Psoas muscle (tissue), 8 donors: Measurements from ENCODE around the gene COL4A6. TPM values are rescaled to one million over a fixed set of nuclear protein-coding genes. Genes with fewer than 3 reads are reported as not detected.

Experiments used
- ATAC-seq, 4 donors: fragments of 200-7000 bp; cut with Tn5 transposase; one replicate each; pipeline ENCODE4 v1.9.1; 2020; ENCODE audit warnings: moderate library complexity in 3 of 4, mild to moderate bottlenecking in 2 of 4
- DNase-seq, 2 donors: peaks; one replicate each; pipeline ENCODE4 v3.0.0-alpha.2; 2020
- H3K27ac ChIP-seq: fragments of 200-600 bp; one replicate; pipeline ENCODE4 v1.8.0; 2022
- H3K27me3 ChIP-seq, 3 donors: fragments of 200-600 bp in 1 of 3; one replicate each; pipeline versions ENCODE4 v1.6.1 to v1.8.0; 2013 to 2022; ENCODE audit warnings: low read length in 2 of 3, mild to moderate bottlenecking in 2 of 3, moderate library complexity in 1 of 3; ENCODE audit not compliant: insufficient read depth in 3 of 3
- H3K36me3 ChIP-seq, 2 donors: fragments of 200-600 bp in 1 of 2; one replicate each; pipeline versions ENCODE4 v1.6.1 to v1.8.0; 2013 to 2022; ENCODE audit warnings: low read depth in 1 of 2, mild to moderate bottlenecking in 1 of 2, moderate library complexity in 1 of 2; ENCODE audit not compliant: insufficient read depth in 1 of 2
- H3K4me1 ChIP-seq: fragments of 200-600 bp; one replicate; pipeline ENCODE4 v1.8.0; 2022
- H3K4me3 ChIP-seq: fragments of 200-600 bp; one replicate; pipeline ENCODE4 v1.8.0; 2022; ENCODE audit warnings: mild to moderate bottlenecking
- H3K9me3 ChIP-seq: fragments of 200-600 bp; one replicate; pipeline ENCODE4 v1.8.0; 2022
- WGBS, 3 donors: extraction: QIAGEN DNeasy Blood & Tissue Kit; methylation state at CpG; one replicate each; pipeline versions ENCODE4 v1.1.6 to v1.1.7; 2013; 5-methylcytosine and 5-hydroxymethylcytosine counted together
- intact Hi-C, 2 donors: fragments of 100-400 bp; cut with DNase I; formaldehyde crosslinking; loops; one replicate each; pipeline versions ENCODE4 v1.11.0 to v1.14.2; 2022
- polyA plus RNA-seq, 3 donors: library from polyadenylated mRNA; stranded (reverse); fragments of 200-250 nt; gene quantifications; one replicate each; pipeline ENCODE4 v1.2.3, GENCODE V29; 2013
- total RNA-seq, 4 donors: library from RNA; stranded (reverse); fragmentation: NEBNext Ultra II Directional in 2 of 4; extraction: Animal tissue kit (Norgen Biotek cat#: 25700) in 2 of 4; gene quantifications; one replicate each; pipeline versions ENCODE4 v1.2.1 to v1.2.4, GENCODE V29; 2021 to 2023
- TF ChIP-seq, protein P1 (sequence below): fragments of 200-600 bp; IDR thresholded peaks from one replicate; pipeline ENCODE4 v1.8.0; 2022; ENCODE audit warnings: antibody characterized with exemption
- donor health status: healthy with polysubstance abuse.
- donor health status: DM: no; HTN: no; CAD: no; lungs with moderate emphysema.
- donor health status: Bipolar disorder and iron deficiency.
- donor health status: healthy.
- donor health status: DM: yes; HTN: yes; CAD: no.
- donor health status: DM: no; HTN: no; CAD: no.
- donor health status: DM: no; HTN: no; CAD: no.
- donor health status: DM: yes; HTN: yes; CAD: no.

COL4A6 gene
- total and polyA plus RNA-seq, 7 donors = 0.17 to 3.6 (median 0.68) TPM

DNA sequence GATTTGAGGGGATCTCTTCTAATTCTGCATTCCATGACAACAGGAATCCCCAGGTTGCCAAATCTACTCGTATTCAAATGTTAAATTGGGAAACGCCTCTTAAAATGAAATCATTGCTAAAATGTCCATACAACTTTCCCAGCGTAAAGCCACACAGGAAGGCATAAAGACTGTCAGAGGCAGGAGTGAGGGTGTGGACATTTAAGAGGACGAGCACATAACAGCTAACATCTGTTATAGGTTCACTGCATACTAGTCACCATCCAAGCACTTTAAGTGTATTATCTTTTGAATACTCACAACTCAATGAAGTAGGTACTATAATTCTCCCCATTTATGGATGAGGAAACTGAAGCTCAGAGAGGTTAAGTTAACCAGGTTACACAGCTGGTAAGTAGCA lies 311.1 kb downstream of the COL4A6 start:
- intact Hi-C loops = no loop called here
- TF ChIP-seq, protein P1, sequence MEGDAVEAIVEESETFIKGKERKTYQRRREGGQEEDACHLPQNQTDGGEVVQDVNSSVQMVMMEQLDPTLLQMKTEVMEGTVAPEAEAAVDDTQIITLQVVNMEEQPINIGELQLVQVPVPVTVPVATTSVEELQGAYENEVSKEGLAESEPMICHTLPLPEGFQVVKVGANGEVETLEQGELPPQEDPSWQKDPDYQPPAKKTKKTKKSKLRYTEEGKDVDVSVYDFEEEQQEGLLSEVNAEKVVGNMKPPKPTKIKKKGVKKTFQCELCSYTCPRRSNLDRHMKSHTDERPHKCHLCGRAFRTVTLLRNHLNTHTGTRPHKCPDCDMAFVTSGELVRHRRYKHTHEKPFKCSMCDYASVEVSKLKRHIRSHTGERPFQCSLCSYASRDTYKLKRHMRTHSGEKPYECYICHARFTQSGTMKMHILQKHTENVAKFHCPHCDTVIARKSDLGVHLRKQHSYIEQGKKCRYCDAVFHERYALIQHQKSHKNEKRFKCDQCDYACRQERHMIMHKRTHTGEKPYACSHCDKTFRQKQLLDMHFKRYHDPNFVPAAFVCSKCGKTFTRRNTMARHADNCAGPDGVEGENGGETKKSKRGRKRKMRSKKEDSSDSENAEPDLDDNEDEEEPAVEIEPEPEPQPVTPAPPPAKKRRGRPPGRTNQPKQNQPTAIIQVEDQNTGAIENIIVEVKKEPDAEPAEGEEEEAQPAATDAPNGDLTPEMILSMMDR = no peak
- Histone ChIP-seq H3K4me1 (peaks cover 7% of the 10 kb centered on the region), H3K27ac (no peak overlapping the region), H3K36me3 (peaks cover 0 to 12% of the 10 kb centered on the region in 2 donors), H3K4me3 (no peak overlapping the region), H3K9me3 (no peaks in the 10 kb centered on the region), H3K27me3 (no peaks in the 10 kb centered on the region)
- WGBS, 3 donors = 63 to 88% (median 84%) methylated on average over 4 of the region's 4 CpGs
- ATAC-seq (no peak), DNase-seq (no peak)

DNA sequence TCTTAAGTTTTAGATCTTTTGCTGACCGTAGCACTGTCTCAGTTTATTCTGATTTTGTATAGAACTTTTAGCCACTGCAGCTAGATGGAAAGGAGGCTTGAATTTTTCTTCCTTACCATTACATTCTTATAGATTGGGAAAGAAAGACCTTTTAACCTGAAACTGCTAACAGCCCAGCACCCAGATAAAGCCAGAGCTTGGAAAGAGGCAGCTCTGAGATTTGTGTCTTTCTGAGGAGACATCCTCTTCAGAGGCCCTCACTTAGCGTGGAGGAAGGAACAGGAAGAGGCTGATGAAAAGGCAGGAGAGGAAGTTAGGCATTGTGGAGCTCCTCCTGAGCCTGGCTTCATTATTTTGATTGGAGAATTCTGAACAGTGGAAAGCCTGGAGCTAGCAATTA lies 311.6 kb downstream of the COL4A6 start:
- TF ChIP-seq, protein P1 = no peak
- intact Hi-C loops = no loop called here
- Histone ChIP-seq H3K27ac (no peak overlapping the region), H3K4me3 (no peak overlapping the region), H3K9me3 (no peaks in the 10 kb centered on the region), H3K27me3 (no peaks in the 10 kb centered on the region), H3K36me3 (peaks cover 0 to 12% of the 10 kb centered on the region in 2 donors), H3K4me1 (peaks cover 7% of the 10 kb centered on the region)
- DNase-seq = no peak
- ATAC-seq = no peak
- WGBS, 3 donors = 70 to 89% (median 85%) methylated on average over 2 of the region's 2 CpGs

DNA sequence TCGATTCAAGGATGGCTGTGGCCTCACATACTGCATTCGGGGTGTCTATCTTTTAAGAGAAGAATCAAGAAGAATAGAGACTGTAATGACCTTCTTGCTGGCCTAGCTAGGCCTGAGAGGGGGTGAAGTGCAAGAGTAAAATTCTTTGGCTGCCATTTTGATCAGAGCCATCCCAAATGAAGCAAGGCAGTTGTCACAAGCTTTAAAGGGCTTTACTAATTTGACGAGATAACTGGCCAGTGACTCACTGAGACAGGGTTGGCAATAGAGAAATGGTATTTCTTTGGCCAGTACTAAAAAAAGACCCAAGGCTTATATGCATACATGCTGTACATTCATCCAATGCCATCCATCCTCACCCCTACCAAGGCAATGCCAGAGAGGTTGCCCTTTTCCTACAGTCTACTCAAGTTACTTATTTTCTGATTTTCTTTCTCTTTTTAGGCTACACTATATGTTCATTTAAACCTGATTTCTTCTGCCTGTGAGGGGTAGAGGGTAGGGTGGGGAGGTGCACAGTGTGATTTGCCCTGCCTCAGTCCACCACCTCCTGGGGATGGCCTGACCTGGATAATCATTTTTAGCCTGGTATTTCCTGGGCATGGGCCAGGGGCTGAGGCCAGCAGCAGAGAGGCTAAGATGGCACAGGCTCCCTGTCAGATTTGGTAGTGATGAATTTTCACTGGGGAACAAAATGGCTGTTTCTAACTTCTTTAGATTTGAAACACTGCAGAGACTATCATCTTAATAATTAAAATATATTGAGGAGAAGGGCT lies 314.4 kb downstream of the COL4A6 start:
- Histone ChIP-seq H3K27ac (peak overlapping the region; percentile 71), H3K27me3 (no peaks in the 10 kb centered on the region), H3K9me3 (no peaks in the 10 kb centered on the region), H3K4me3 (no peak overlapping the region), H3K36me3 (peaks cover 0 to 12% of the 10 kb centered on the region in 2 donors), H3K4me1 (peaks cover 7% of the 10 kb centered on the region)
- peak; percentile 72 to 96 (median 87) for ATAC-seq
- TF ChIP-seq, protein P1 = no peak
- 65 to 76% (median 75%) methylated on average over 3 of the region's 3 CpGs for WGBS, 3 donors
- intact Hi-C loops = no loop called here
- peak in 1 of 2 donors; percentile 57 for DNase-seq

DNA sequence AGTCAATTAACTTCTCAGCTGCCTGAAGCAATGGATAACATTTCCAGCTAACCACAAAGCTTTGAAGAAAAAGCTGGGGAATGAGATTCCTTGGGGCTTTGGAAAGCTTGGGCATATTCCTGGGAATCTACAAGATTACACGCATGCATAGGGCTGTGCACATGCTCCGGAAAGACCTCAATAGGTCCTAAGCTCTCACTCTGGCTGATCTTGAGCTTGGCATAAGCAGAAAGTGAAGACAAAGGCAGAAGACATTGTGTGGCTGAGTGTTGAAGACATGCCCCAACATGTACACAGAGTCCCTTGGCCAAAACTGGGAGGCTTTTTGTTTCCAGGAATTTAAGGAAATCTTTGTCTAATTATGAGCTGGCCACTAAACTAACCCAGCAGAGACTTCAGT lies 315.5 kb downstream of the COL4A6 start:
- intact Hi-C loops = no loop called here
- H3K27ac ChIP-seq = peak overlapping the region; percentile 71
- TF ChIP-seq, protein P1 = no peak
- ATAC-seq = peak in 1 of 4 donors; percentile 43
- H3K4me3 ChIP-seq = no peak overlapping the region
- 61 to 83% (median 61%) methylated on average over 2 of the region's 2 CpGs for WGBS, 3 donors
- no peak for DNase-seq
- no peaks in the 10 kb centered on the region for H3K27me3 ChIP-seq
- H3K9me3 ChIP-seq = no peaks in the 10 kb centered on the region
- peaks cover 7% of the 10 kb centered on the region for H3K4me1 ChIP-seq
- H3K36me3 ChIP-seq = peaks cover 0 to 10% of the 10 kb centered on the region in 2 donors
